Hematopoietic multipotent progenitor cell treated with erythropoietin and hydrocortisone succinate and interleukin-3 and kit ligand, for 17 days (in vitro differentiated cells): ENCODE data around the gene UQCRQ.
"Not testable (repeated sequence)": the region's sequence is repeated elsewhere in the genome, so short reads cannot be mapped to it uniquely, and the experiment has no call there.

Source experiments
- DNase-seq: peaks from one replicate; pipeline ENCODE4 v3.0.0-alpha.2; 2015; ENCODE audit warnings: low spot score

The UQCRQ gene

DNA sequence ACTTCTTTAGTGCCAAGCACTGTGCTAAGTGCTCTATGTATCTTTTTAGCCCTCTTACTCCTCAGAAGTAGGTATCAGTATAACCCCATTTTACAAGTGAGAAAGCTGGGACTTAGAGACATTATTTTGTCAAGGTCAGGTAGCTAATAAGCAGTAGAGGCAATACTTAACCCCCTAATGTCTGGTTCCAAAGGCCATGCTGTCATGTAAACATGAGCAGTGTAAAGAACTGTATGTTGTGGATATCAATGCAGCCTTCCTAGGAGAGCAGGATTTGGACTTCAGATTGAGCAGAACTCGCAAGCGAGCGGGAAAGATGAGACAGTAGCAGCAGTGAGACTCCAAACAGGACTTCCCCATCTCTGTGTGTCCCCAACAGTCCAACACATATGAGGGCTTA, 32.4 kb upstream of the UQCRQ start:
- no peak for DNase-seq

DNA sequence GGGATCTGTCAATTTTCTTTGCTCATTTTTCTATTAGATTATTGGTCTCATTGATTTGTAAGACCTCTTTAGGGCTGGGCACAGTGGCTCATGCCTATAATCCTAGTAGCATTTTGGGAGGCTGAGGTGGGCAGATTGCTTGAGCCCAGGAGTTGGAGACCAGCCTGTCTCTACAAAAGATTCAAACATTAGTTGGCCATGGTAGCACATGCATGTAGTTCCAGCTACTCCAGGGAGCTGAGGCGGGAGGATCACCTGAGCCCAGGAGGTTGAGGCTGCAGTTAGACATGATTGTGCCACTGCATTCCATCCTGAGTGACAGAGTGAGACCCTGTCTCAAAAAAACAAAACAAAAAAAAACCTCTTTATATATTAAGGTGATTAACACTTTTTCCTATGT, 29.6 kb upstream of the UQCRQ start:
- no peak for DNase-seq

DNA sequence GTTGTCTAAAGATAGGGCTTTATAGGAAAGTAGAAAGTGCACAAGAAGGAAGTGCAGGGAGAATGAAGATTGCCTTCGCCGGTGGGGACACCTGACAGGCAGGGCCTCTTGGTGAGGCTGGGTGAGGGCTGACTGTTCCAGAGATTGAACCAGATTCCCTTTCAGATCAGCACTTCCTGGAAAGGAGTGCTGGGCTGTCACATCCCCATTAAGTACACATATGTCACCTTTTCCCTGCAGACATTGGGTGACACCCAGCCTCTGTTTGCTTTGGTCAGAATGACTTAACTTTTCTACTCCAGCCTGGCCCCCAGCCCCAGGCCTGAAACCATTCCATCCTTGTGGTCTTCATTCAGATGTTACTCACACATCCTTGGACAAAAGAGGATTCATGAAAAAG, 28.6 kb upstream of the UQCRQ start:
- no peak for DNase-seq

DNA sequence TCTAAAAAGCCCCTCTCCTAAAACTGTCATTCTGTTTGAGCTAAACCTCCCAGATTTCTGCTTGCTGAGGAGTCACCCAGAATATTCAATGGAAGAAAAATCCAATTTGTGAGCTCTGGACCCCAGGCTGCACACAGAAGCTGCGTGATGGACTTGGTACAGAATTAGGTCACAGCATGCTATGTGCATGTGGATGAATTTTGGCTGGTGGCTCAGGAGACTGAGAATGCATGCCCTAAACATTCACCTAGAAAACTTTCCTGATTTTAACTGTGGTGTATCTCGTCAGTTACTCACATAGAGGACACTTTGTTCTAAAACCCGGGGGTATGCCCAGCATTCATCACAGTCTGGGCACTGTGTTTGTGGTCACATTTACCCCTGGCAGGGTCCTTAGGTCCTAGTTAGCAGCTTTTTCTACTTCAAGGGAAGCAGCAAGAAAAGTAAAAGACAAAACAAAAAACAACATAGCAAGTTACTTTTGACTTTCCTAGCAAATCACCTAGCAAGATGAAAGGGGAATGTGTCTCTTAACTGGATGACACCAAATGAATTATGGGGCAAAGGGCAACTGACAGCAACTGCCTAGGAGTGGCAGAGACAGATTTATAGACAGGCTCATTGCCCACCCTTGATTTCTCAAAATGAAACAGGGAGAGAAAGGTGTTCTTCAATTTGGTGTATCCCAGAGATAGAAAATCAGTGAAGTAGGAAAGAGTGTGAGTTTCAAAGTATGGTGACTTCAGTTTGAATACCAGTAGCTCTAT, 27.7 kb upstream of the UQCRQ start:
- no peak for DNase-seq

DNA sequence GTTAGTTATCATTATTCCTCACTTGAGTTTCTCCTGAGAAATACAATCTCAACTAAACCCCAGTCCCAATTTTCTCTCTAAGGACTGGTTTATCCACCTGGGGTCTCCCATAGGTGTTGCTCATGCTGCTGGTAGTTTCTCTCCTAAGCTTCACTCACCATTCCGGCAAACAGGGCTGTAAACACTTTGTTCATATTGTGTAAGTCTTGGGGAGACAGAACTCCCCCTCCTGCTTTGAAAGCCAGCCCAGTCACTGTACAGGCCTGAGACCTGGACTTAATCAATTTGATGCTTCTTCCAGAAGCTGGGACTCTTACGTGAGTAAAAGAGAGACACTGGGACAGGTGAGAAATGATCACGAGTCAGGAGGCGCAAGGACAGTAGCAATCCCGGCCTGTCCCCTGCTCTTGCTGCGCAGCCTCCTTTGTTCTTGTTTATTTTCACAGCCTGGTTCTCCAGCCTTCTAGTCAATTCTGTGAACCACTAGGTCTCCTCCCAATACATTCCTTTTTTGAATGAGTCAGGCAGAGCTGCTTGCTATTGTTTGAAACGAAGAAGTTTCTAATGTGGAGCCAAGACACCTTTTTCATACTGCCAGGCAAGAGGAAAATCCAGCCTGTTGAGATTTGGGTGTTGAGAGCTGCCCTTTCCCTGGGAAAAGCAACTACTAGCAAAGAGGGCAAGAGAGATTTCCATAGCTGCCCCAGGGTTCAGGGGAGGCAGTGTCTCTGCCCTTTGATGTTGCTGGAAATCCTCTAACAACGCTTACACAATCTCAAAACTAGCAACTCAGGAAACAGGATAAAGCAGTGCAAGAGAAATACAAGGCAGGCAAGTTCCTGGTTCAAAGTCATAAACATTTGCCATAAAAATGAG, 26.8 kb upstream of the UQCRQ start:
- no peak for DNase-seq

DNA sequence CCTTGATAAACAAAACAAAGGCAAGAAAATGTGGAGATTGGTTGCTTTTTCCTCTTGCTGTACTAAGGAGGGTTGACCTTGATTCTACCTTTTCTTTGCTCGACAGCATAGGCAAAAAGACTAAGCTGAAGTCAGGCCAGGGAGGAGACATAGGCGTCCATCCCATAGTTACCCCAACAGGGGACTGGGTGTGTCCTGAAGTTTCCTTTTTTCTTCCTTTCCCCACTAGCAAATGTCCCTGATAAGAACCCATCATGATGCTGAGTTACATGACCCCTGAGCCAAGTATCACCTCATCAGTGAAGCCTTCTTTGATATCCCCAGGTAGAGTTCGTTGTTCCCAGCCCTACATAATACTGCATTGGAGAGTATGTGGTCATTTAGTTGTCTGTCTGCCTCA, 26.1 kb upstream of the UQCRQ start:
- DNase-seq, result no peak

DNA sequence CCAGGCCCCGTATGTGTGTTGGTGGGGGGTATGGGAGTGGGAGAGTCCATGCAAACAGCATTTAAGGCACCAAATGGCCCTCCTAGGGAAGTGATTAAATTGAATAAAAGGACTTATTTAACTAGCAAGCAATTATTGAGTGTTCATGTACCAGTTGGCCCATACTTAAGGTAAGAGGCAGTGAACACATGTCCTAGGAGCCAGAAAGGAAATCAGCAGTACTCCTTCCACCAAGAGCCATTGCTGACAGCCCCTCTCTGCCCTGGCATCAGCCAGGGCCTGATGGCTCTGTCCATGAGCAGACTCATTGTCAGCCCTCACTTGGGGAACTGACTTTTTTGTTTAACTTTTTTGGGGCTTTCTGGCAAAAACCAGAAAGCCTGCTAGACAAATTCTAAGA, 25.5 kb upstream of the UQCRQ start:
- no peak for DNase-seq

DNA sequence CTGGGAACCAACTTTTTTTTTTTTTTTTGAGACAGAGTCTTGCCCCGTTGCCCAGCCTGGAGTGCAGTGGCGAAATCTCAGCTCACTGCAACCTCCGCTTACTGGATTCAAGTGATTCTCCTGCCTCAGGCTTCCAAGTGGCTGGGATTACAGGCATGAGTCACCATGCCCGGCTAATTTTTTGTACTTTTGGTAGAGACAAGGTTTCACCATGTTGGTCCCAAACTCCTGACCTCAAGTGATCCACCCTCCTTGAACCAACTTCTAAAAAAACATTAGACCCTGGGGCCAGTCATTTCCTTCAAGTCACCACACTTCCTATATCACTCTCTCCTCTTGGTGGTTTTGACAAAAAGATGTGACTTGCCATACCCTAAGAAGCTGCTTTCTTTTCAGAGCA, 25.1 kb upstream of the UQCRQ start:
- DNase-seq, result no peak

DNA sequence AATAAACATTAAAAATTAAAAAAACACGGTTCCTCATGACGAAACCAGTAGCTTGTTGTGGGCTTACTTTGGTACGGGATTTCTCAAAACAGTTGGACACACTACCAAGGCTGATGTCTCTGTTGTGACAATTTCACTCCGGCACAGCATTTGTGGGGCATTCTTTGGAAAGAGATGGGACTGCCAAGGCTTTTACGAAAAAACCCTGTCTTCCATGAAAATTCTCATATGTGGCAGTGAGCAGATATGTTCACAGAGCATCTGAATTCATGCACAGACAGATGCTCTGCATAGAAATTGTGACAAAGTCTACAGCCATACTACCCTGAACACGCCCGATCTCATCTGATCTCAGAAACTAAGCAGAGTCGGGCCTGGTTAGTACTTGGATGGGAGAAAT, 18.2 kb upstream of the UQCRQ start:
- DNase-seq, result no peak

DNA sequence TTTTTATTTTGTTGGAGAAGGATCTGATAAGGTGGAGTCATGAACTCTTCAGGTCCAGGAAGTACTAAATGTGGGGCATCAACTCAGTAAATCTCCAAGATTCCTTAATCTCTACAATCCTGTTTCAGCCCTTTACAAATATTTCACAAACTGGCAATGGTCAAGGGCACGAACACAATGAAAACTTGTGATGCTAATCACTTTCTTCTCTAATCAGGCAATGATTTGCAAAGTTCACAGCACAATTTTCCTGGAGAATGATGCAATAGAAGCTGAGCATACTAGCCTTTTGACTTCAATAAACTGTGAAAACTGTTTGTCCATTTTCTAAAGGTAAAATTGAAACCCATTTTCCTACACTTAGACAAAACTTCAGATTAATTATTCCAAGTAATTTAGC, 17.1 kb upstream of the UQCRQ start:
- no peak for DNase-seq

DNA sequence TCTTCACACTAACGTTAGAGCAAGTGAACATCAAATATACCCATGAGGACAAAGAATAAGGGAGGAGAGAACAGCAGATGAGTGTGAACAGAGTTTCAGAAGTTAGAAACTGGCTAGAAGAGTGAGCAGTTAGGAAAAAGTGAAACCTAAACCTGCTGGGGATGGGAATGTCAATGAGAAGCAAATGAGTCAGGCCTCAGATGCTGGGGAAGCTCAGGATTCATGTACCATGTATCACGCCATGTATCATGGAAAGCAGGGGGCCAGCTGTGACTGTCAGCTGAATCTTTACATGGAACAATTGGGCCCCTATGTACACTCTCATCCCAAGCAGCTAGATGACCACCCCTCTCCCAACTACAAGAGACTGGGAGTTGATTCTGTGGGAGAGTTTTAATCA, 16.4 kb upstream of the UQCRQ start:
- no peak for DNase-seq

DNA sequence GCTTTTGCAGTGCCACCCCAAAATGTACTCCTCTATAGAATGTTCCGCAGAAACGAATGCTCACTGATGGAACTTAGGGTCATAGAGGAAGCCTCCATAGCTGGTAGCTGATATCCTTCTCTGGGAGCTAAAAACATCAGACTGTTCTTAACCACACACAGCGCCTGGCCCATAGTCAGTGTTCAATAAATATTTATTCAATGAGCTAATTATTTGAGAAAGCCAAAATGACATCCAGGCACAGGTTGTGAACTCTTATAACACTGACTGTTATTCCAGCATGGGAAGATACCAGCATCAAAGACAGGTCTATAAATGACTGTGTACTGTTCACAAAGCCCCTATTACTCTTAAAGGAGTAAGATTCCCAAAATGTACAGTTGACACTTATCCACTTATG, 13.1 kb upstream of the UQCRQ start:
- DNase-seq, result no peak

DNA sequence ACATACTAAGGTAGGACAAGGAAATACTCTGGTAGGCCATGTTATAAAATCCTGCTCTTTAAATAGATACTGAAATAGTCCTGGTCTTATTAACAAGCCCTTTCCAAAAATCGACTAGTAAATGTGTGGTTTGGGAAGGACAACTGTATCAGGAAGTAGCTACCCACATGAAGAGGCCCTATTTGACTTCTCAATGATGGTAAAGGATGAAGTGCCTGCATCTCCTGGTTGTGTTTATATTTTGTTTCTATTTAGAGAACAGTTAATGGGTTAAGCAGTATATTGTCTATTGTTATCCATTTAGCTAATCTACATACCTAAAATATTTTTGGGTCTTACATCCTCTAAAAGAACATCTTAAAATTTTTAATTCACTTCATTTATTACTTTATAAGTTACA, 12.7 kb upstream of the UQCRQ start:
- no peak for DNase-seq

DNA sequence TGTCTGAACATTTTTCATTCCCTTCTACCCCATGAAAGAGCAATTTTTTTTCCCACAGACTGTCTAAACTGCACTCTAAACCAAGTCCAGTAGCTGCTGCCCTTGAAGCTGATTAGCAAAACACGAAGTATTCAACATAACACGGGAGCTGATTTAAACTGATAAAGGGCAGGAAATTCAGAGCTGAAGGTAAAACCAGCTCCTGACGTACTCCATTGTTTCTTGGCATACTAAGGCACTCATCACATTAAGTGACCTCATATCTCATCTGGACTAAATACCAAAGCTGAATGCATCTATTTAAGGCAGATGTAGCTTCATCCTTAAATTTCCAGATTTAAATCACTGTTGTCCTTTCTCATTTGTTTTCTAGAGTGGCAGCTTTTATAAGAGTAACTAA, 12.1 kb upstream of the UQCRQ start:
- no peak for DNase-seq

DNA sequence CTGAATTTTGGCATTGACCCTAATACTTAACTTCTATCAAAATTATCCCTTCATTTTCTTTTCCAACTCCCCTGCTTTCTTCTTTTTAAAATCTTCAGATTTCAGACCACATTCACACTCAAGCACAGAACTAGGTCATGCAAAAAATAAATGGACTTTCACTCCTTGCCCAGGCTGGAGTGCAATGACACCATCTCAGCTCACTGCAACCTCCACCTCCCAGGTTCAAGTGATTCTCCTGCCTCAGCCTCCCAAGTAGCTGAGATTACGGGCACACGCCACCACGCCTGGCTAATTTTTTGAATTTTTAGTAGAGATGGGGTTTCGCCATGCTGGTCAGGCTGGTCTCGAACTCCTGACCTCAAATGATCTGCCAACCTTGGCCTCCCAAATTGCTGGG, 11.4 kb upstream of the UQCRQ start:
- not testable (repeated sequence) for DNase-seq

DNA sequence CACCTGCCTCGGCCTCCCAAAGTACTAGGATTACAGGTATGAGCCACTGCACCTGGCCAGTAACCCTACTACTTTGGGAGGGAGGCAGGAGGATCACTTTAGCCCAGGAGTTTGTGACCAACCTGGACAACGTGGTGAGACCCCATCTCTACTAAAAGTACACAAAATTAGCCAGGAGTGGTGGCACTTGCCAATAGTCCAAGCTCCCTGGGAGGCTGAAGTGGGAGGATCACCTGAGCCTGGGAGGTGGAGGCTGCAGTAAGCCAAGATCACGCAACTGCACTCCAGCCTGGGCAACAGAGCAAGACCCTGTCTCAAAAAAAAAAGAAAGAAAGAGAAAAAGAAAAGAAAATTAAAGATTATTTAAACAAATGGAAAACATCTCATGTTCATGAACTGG, 10.4 kb upstream of the UQCRQ start:
- DNase-seq, result no peak

DNA sequence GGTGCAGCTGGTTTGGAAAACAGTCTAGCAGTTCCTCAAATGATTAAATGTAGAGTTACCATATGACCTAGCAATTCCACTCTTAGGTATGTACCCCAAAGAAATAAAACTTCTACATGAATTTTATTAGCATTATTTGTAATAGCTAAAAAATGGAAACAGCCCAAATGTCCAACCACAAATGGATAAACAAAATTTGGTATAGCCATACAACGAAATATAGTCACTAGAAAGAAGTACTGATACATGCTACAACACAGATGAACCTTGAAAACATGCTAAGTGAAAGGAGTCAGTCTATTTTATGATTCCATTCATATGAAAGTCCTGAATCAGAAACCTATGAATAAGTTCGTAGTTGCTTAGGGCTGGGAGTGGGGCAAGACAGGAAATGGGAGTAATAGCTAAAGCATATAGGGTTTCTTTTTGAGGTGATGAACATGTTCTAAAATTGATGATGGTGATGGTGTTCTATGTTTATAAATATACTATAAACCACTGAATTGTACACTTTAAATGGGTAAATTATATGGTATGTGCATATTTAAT, 6.5 kb upstream of the UQCRQ start:
- DNase-seq, result no peak

DNA sequence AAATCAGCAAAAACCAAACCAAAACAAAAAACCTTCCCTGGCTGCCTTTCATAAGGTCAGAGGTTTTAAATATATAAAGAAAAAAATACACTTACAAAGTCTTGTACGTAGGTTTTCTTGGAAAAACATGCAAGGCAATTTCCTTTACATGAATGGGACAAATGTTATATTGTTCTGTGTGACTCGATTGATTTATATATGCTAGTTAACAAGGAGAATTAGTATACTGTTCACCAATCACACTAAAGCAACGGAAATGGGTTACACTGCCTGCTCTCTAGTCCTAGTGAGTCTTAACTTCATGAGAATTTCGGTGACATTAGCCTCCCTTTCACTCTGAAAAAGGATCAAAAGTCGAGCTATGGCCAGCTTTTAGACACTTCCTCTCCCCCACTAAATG, 5.7 kb upstream of the UQCRQ start:
- DNase-seq, result no peak

DNA sequence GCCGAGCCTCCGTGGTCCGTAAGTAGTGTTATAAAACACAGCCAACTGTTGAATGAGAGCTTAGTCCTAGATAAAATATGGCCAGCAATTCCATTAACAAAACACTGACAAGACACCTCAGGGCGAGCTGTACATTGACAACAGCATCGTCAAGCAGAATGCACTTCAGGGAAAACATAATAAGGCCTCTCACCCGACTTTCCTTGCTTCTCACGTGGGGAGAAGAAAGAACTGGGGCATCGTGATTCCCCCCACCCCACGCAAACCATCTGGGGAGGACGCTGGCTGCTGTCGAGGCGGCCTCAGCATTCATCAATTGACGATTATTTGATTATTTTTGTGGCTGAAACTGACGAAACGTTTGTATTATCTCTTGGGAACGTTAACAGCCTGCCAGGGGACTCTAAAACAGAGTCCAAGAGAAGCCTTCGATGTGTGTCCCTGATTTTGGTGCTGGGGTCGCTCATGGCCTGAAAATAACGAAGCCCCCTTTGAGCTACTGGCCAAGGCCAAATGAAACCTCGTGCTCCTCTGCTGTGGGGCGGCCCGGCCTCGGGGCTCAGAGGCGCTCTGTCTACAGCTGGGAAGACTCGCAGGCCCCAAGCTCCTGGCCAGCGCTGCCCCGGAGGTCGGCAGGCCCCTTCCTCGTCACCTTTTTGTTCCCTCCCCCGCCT, 637 bp upstream of the UQCRQ start:
- DNase-seq, result no peak

DNA sequence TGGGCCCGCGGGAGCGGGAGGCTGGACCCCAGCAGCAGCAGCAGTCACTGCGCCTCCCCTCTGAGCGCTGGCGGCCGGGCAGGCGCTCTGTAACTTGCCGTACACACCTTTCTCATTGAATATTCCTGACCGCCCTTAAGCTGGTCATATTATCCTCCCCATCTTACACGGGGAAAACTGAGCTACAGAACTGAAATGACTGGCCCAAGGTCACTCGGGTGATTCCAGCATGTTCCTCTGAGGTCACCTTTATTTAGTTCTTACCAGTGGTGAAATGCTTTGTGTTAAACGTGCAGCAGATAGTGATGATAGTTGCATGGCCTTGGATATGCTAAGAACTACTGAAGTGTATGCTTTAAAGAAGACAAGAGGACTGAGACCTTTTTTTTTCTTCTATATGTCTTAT, 607 bp downstream of the UQCRQ start:
- no peak for DNase-seq

DNA sequence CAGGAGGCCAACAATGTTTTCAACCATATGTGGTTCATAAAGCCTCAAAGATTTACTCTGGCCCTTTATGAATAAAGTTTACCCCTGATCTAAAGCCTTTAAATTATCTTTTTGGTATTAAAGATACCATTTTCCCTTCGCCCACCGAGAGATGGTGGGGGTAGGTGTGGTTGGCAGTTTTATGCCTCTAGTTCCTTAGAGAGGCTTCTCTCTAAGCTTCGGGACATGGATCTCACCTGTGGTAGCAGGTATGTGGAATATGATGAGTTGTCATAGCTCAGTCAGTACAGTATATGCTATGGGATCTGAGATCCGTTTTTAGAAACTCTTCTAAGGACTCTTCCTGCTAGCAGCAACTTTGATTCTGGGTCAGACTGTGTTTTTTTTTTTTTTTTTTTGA, 2.3 kb downstream of the UQCRQ start:
- no peak for DNase-seq

DNA sequence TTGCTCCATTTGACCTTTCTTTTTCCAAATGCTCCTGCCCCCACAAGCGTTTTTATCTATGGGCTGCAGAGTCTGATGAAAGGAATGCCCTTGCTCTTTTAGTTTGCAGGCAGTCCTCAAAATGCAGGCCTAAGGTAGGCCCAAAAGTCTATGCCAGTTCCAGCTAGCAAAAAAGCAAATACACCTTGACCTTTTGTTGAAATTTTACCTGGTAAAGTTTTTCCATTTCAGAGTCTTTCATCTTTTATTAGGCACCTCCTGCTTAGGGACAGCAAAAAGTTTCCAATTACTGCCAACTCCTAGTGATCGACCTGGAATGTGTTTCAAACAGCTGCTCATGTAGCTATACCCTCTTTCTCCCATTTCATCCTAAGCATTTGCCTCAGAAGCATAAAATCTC, 4.4 kb downstream of the UQCRQ start:
- DNase-seq, result no peak
